ENCODE data around the gene RPS6KA2. TPM values are rescaled to one million over a fixed set of nuclear protein-coding genes. Genes with fewer than 3 reads are reported as not detected.

RPS6KA2 gene
- total and polyA plus RNA-seq, 2 experiments from 2014 or later, result 45.1 to 49.0 TPM

- Histone ChIP-seq H3K9me2 (ENCODE audit: insufficient read depth) (no peaks in the 10 kb centered on the region), H2AFZ (no peak overlapping the region), H3K4me2 (ENCODE audit: unreplicated experiment) (no peak overlapping the region), H3K27me3 (replicated peaks; ENCODE audit: insufficient read depth) (no peaks in the 10 kb centered on the region), H3K9me3 (ENCODE audit: low read depth) (no peaks in the 10 kb centered on the region), H3K9ac (no peak overlapping the region), H3K27ac (no peak overlapping the region), H3K4me3 (no peak overlapping the region), H3K79me2 (ENCODE audit: insufficient read depth) (no peaks in the 10 kb centered on the region), H4K20me1 (ENCODE audit: insufficient read depth) (no peaks in the 10 kb centered on the region), H3K36me3 (ENCODE audit: low read depth) (no peaks in the 10 kb centered on the region), H3F3A (ENCODE audit: insufficient read depth) (no peaks in the 10 kb centered on the region), H3K4me1 (ENCODE audit: insufficient read depth) (no peaks in the 10 kb centered on the region)
- in situ Hi-C loops (cut with MboI), result no loop called here
- DNase-seq, result no peak
- TF ChIP-seq EZH2phosphoT487 (IDR thresholded peaks at IDR 0.05; ENCODE audit: insufficient read depth, low read depth) (no peak), EZH2 (IDR thresholded peaks at IDR 0.05; ENCODE audit: insufficient read depth, poor library complexity, severe bottlenecking) (no peak)
- WGBS, 2 experiments (ENCODE audit: low coverage in 1 of 2, low lambda C conversion rate in 2 of 2, missing lambda C conversion rate in 2 of 2), result 89 to 90% methylated on average over 16 to 21 of the region's 21 CpGs
Observed at GRCh38 chr6:166493427-166494100, 133.5 kb downstream of the RPS6KA2 start.

GRCh38 chr6:166492092-166492741 lies 134.8 kb downstream of the RPS6KA2 start:
- Histone ChIP-seq H3K27me3 (replicated peaks; ENCODE audit: insufficient read depth) (no peaks in the 10 kb centered on the region), H3K9ac (no peak overlapping the region), H3K79me2 (ENCODE audit: insufficient read depth) (no peaks in the 10 kb centered on the region), H2AFZ (no peak overlapping the region), H3K4me2 (ENCODE audit: unreplicated experiment) (no peak overlapping the region), H3K27ac (no peak overlapping the region), H3K36me3 (ENCODE audit: low read depth) (no peaks in the 10 kb centered on the region), H3K9me2 (ENCODE audit: insufficient read depth) (no peaks in the 10 kb centered on the region), H3K9me3 (ENCODE audit: low read depth) (no peaks in the 10 kb centered on the region), H3F3A (ENCODE audit: insufficient read depth) (no peaks in the 10 kb centered on the region), H3K4me1 (ENCODE audit: insufficient read depth) (no peaks in the 10 kb centered on the region), H4K20me1 (ENCODE audit: insufficient read depth) (no peaks in the 10 kb centered on the region), H3K4me3 (no peak overlapping the region)
- no peak for DNase-seq
- in situ Hi-C loops (cut with MboI), result no loop called here
- WGBS, 2 experiments (ENCODE audit: low coverage in 1 of 2, low lambda C conversion rate in 2 of 2, missing lambda C conversion rate in 2 of 2), result 63 to 64% methylated on average over 5 of the region's 5 CpGs
- TF ChIP-seq EZH2 (IDR thresholded peaks at IDR 0.05; ENCODE audit: insufficient read depth, poor library complexity, severe bottlenecking) (no peak), EZH2phosphoT487 (IDR thresholded peaks at IDR 0.05; ENCODE audit: insufficient read depth, low read depth) (no peak)

- no peak for DNase-seq
- Histone ChIP-seq H3K27me3 (replicated peaks; ENCODE audit: insufficient read depth) (no peaks in the 10 kb centered on the region), H3F3A (ENCODE audit: insufficient read depth) (no peaks in the 10 kb centered on the region), H3K36me3 (ENCODE audit: low read depth) (no peaks in the 10 kb centered on the region), H3K79me2 (ENCODE audit: insufficient read depth) (no peaks in the 10 kb centered on the region), H4K20me1 (ENCODE audit: insufficient read depth) (no peaks in the 10 kb centered on the region), H3K4me1 (ENCODE audit: insufficient read depth) (no peaks in the 10 kb centered on the region), H3K4me3 (no peak overlapping the region), H3K27ac (no peak overlapping the region), H3K9me3 (ENCODE audit: low read depth) (no peaks in the 10 kb centered on the region), H3K4me2 (ENCODE audit: unreplicated experiment) (no peak overlapping the region), H2AFZ (no peak overlapping the region), H3K9ac (no peak overlapping the region), H3K9me2 (ENCODE audit: insufficient read depth) (no peaks in the 10 kb centered on the region)
- TF ChIP-seq EZH2 (IDR thresholded peaks at IDR 0.05; ENCODE audit: insufficient read depth, poor library complexity, severe bottlenecking) (no peak), EZH2phosphoT487 (IDR thresholded peaks at IDR 0.05; ENCODE audit: insufficient read depth, low read depth) (no peak)
- 90% methylated on average over 18 of the region's 18 CpGs for WGBS, 2 experiments (ENCODE audit: low coverage in 1 of 2, low lambda C conversion rate in 2 of 2, missing lambda C conversion rate in 2 of 2)
- in situ Hi-C loops (cut with MboI), result no loop called here
Observed at GRCh38 chr6:166490671-166491500, 136.2 kb downstream of the RPS6KA2 start.

GRCh38 chr6:166489301-166490155 lies 137.5 kb downstream of the RPS6KA2 start:
- Histone ChIP-seq H3F3A (ENCODE audit: insufficient read depth) (no peaks in the 10 kb centered on the region), H3K4me1 (ENCODE audit: insufficient read depth) (no peaks in the 10 kb centered on the region), H4K20me1 (ENCODE audit: insufficient read depth) (no peaks in the 10 kb centered on the region), H3K9ac (no peak overlapping the region), H3K9me2 (ENCODE audit: insufficient read depth) (no peaks in the 10 kb centered on the region), H3K9me3 (ENCODE audit: low read depth) (no peaks in the 10 kb centered on the region), H2AFZ (no peak overlapping the region), H3K27me3 (replicated peaks; ENCODE audit: insufficient read depth) (no peaks in the 10 kb centered on the region), H3K4me2 (ENCODE audit: unreplicated experiment) (no peak overlapping the region), H3K4me3 (no peak overlapping the region), H3K79me2 (ENCODE audit: insufficient read depth) (no peaks in the 10 kb centered on the region), H3K36me3 (ENCODE audit: low read depth) (no peaks in the 10 kb centered on the region), H3K27ac (no peak overlapping the region)
- no peak for TF ChIP-seq EZH2phosphoT487 (IDR thresholded peaks at IDR 0.05; ENCODE audit: insufficient read depth, low read depth)
- TF ChIP-seq EZH2 (IDR thresholded peaks at IDR 0.05; ENCODE audit: insufficient read depth, poor library complexity, severe bottlenecking), result no peak
- 89 to 93% methylated on average over 11 of the region's 11 CpGs for WGBS, 2 experiments (ENCODE audit: low coverage in 1 of 2, low lambda C conversion rate in 2 of 2, missing lambda C conversion rate in 2 of 2)
- in situ Hi-C loops (cut with MboI), result no loop called here
- DNase-seq, result no peak

Measured in GM23248 (cell line).